Hematopoietic multipotent progenitor cell (in vitro differentiated cells): ENCODE data around the gene PPP1R18. TPM values are rescaled to one million over a fixed set of nuclear protein-coding genes. Genes with fewer than 3 reads are reported as not detected.
"Not testable (repeated sequence)": the region's sequence is repeated elsewhere in the genome, so short reads cannot be mapped to it uniquely, and the experiment has no call there.

ENCODE experiments used
- DNase-seq, 3 donors: peaks; one replicate each; pipeline ENCODE4 v3.0.0-alpha.2; 2011 to 2015; ENCODE audit warnings: low read depth in 2 of 3, low spot score in 2 of 3
- total RNA-seq: library from RNA; depleted of rRNA; stranded (reverse); fragments of >200 nt; gene quantifications from one replicate; pipeline ENCODE4 v1.2.3, GENCODE V29; 2012

PPP1R18 gene
- total RNA-seq, 1 donor, result 53.3 TPM

DNA sequence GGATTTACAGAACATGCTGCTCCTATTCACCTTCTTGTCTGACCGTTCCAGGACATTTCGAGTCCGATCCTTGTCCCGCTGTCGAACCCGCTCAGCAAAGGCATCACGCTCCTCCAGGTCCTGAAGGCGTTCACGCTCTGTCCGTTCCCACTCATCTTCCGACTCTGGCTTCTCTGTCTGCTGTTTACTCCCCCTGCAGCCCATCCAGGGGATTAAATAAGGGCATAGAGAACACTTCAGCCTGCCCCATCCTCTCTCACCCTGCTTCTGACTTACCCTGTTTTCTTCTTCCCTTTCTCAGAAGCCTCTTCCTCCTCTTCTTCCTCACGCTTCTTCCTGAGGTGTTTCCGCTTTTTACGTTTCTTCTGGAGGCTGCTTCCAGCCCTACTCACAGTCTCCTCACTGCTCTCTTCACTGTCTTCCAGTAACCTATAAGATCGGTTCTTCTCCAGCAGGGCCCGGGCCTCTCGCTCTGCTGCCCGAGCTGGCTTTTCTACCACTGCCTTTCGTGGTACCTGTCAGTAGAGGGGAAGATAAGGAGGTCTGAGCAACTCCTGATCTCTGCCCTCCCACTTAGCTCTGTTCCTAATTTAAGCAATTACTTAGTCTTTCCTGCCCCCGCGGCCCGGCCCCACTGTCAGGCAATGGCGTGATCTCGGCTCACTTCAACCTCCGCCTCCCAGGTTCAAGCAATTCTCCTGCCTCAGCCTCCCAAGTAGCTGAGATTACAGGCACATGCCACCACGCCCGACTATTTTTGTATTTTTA, 15.5 kb downstream of the PPP1R18 start:
- DNase-seq, result peak in 1 of 3 donors; percentile 40

GRCh38 chr6:30666300-30666699, 20.1 kb downstream of the PPP1R18 start:
- not testable (repeated sequence) for DNase-seq

- DNase-seq, result no peak
Measured at GRCh38 chr6:30664994-30665767, 21.3 kb downstream of the PPP1R18 start.

- not testable (repeated sequence) for DNase-seq
Measured at GRCh38 chr6:30657922-30658321, 28.5 kb downstream of the PPP1R18 start.

DNA sequence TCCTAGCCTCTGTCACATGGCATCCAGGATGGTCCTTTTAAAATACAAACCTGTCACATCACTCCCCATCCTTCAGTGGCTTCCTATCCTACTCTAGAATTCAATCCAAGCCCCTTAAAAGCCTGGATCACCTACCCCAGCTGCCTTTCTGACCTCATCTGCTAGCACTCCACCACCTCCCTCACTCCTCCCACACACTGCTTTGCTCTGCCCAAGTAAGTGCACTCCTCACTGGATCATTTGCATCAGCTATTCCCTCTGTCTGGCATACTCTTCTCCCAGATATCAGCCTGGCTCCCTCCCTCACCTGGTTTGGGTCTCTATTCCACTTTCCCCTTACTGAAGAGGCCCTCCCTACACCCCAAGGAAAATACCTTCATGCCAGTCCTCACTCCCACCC, 29.0 kb downstream of the PPP1R18 start:
- DNase-seq, result no peak

GRCh38 chr6:30656513-30656912, 29.9 kb downstream of the PPP1R18 start:
- no peak for DNase-seq

- DNase-seq, result no peak
Measured at GRCh38 chr6:30655743-30656094, 30.7 kb downstream of the PPP1R18 start.

DNA sequence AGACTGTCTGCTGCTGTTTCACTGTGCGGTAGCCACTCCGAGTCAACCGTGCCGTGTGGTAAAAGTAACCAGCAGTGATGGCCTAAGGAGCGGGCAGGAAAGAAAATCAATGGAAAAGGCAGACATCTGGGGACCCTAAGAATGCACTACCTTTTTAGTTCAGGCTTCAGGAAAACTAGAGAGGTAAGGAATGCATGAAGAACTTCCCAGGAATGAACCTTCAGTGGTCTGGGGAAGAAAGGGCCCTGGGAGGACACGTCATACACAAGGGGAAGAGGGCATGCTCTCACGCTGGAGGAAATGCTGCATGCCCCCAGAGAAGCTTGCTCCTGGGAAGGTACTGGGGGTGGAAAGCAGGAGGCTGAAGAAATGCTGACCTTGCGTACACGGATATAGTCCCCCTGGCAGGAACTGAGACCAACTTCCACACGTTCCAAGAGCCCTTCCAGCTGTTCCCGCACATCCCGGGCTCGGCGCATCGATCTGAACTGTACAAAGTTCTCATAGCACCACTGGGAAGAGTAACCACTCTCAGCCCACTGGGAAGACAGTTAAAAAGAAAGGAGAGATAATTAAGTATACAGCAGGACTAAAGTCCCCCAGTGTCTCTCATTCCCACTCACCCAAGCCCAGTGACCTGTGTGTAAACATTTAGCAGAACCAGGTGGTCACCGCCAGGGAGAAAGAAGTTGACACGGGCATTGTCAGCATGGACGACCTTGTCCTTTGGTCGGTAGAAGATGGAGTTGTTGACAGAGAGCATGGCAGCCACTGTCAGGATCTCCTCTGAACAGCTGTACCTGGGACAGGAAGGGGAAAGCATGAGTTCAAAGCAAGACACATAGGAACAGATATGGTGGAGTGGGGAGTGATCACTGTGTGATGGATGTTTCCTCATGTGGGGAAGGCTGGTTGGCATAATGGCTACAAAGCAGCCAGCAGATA, 31.4 kb downstream of the PPP1R18 start:
- no peak for DNase-seq

- no peak for DNase-seq
Measured at GRCh38 chr6:30651143-30651542, 35.3 kb downstream of the PPP1R18 start.

DNA sequence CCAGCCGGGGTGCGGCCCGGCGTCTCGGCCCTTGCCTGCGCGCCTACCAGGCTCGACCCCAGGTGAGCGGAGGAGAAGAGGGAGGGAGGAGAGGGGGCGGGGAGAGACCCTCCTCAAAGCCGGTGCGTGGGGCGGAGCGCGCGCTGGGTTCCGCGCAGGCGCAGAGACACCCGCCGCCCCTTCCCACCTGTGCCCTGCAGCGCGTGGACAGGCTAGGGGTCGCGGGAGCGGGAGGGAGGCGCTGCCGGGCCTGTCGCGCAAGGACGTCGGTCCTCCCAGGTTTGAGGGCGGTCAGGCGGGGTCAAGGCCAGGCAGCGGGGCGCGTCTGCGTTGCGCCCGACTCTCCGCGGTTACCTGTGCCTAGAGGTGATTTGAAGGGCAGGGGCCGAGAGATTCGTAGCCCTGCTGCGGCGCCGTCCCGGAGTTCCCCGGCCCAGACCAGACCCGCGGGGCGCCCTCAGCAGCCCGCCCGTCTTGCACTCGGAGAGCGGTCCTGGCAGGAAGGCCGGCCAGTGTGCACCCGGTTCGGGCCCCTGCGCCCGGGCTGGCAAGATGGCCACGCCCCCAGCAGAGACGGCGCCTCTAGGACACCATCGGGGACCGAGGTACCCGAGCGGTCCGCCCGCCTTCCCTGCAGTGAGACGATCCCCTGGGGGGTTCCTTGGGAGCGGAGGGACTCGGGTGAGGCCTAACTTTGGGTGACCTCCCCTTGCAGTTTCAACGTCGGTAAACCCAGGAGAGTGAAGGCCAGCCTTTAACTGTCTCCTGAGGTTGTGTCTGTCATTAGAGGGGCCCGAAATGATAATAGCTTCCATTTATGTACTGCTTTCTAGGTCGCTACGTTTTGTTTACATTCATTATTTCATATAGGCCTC, 39.0 kb downstream of the PPP1R18 start:
- peak; percentile 75 to 79 (median 76) for DNase-seq

GRCh38 chr6:30646450-30647241, 39.8 kb downstream of the PPP1R18 start, which contains the start of gene C6orf136:
C6orf136 (plus strand) TSS chr6:30647133; CDS start chr6:30647232, 99 bp downstream.
- peak; percentile 89 to 96 (median 94) for DNase-seq

DNA sequence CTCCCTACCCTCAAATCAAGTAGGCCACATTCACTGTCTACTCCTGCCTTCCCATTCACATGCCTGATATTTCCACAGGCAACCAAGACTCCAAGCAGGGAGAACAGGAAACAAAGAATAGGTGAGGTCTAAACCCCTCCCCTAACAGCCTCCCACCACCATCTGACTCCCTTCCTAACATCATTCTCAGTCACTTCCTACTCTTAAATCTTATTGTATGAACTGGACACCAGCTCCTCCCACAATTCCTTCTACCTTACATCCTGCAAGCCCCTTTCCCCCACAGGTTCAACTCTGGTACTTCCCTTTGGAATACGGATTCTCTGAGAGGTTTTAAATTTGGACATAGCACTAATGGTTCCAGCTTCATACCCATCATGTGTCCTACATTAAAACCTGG, 40.5 kb downstream of the PPP1R18 start:
- no peak for DNase-seq

- DNase-seq, result no peak
Measured at GRCh38 chr6:30644769-30645168, 41.7 kb downstream of the PPP1R18 start.

DNA sequence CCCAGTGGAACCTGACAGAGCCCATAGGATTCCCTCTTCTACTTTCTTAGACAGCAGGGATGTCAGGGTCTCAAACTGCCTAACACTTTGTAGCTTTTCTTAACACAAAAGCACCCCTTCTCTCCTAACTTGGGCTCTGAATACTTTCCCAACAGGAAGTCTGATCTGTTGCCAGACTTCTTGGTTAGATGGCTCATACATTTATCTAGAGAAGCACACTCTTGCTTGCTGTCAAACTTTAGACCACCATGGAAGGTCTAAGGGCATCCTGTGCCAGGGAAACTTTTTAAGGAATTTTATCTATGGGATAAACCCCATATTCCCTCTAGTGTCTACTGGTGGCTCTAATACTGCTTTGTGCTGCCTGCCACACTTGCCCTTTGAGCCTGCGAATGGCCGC, 42.8 kb downstream of the PPP1R18 start:
- no peak for DNase-seq

DNA sequence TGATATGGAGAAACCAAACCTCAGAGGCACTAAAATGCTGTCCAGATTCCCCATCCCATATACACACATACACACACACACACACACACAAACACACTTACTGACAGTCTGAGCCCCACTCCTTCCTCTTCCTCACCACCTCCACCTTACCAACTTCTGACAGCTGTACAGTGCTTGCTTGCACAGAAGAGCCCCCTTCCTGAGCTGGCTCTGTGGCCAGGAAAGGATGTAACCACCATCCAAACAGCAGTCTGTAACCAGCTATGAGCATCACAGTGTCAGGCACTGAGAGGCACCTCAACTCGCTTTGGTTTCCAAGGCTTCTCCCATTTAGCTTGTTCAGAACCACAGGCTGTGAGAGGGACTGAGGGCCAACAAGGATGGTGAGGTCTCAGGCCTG, 45.4 kb downstream of the PPP1R18 start:
- peak in 1 of 3 donors; percentile 52 for DNase-seq

DNA sequence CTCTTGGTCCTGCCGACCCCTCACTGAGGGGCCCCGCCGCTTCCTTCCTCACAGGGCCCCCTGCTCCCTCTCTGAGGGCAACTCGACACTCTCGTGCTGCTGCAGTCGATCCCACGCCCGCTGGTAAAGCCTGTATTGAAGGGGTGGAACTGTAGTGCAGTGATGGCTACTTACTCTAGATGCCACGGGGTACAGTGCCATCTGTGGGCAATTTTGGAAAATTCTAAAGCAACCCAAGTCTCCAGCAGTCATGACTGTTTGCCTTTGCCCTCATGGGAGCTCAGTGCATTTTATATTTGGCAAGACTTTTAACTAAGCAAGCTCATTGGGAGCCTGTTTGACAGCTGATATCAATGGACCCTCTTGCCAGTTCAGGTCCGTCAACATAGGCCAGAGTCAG, 46.0 kb downstream of the PPP1R18 start:
- peak in 1 of 3 donors; percentile 56 for DNase-seq

- DNase-seq, result no peak
Measured at GRCh38 chr6:30635834-30636233, 50.6 kb downstream of the PPP1R18 start.

GRCh38 chr6:30626484-30627366, 59.7 kb downstream of the PPP1R18 start, which contains the start of gene ATAT1:
ATAT1 (plus strand) TSS chr6:30626874.
- peak; percentile 77 to 92 (median 91) for DNase-seq
